Activated CD8-positive, alpha-beta memory T cell treated with anti-CD3 and anti-CD28 coated beads for 4 hours (primary cell): Measurements from ENCODE around the gene CA7.
"Not testable (repeated sequence)": the region's sequence is repeated elsewhere in the genome, so short reads cannot be mapped to it uniquely, and the experiment has no call there.

ENCODE experiments used
- DNase-seq, 2 donors: peaks; one replicate each; pipeline ENCODE4 v3.0.0-alpha.2; 2020; ENCODE audit warnings: low read depth in 2 of 2

CA7 gene

DNA sequence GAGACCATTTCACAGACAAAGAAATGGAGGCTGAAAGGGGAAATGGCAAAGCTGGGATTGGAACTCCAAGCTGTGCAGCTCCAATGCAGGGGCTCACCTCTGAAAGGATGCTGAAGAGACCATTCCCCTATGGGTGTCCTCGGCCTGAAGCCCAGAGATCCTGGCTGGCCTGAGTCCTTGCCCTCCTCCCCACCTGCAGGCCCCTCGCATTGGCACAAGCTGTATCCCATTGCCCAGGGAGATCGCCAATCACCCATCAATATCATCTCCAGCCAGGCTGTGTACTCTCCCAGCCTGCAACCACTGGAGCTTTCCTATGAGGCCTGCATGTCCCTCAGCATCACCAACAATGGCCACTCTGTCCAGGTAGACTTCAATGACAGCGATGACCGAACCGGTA, 2.6 kb downstream of the CA7 start:
- DNase-seq = no peak

DNA sequence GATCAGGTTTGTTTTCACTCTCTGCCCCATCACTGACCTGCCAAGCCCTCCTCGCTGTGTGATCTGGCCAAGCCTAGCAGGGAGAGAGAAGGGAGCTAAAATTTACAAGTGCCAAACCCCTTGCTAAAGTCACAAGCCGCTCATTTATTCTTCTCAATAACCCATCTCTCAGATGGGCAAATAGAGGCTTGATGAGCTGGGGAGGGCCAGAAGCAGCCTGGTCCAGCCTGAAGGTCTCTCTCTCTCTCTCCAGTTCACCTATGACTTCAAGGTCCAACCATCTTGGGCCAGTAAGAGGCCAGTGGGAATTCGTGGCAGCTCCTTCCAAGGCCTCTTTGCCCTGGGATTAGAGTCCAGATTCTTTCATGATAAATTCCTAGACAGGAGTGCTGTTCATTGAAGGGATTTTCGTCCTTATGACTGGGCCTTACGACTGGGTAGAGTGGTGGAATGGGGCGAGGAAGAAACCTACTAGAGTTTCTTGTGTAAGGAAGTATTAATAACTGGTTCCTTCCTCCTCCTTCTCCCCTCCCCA, 3.4 kb downstream of the CA7 start:
- DNase-seq = no peak

DNA sequence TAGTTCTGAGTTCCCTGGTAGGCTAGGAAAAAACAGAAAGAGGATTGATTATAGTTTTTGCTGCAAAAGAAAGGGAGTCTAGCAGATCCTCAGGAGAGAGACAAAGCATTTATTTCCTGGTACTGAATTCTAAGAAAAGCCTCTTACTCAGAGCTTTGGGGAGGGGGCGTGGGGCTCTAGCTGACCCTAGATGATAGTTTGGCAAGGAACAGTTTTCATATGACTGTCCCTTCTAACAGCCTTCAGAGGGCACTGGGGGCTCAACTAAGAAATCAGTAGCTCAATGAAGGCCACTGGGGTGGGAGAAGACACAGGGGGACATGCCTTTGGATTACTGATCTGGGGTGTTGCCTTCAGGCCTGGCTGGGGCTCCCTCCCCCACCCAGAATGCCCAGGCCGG, 4.0 kb downstream of the CA7 start:
- no peak for DNase-seq

DNA sequence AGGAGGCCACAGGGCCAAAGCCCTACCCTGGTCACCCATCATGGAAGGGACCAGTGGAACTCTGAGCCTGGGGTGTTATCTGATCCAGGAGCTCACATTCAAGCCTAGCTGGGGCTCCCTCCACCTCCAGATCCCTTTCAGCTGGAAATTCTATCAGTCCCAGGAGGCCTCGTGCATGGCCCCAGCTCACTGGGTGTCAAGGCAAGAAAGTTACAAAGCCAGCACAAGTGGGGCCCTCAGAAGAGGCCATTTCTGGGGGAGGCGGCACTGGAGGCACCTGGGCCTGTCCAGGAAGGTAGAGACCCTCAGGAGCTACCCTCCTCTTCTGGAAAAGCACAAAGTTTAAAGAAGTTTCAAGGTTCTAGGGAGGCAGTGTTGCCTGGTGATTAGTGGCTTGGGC, 4.8 kb downstream of the CA7 start:
- DNase-seq = no peak

DNA sequence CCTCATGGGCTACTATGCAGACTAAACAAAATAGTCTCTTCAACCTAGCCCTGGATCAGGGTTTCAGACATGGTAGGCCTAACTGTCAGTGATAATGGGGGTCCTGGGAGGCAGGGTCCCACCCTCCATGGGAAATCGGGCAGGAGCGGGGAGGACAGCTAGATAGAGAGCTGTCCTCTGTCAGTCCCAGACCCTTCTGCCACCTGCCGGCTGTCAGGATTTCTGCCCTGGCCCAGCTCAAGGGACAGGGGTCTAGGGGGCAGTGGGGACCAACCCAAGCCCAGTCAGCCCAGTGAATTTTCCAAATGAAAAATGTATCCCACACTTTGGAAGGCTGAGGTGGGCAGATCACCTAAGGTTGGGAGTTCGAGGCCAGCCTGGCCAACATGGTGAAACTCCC, 5.3 kb downstream of the CA7 start:
- DNase-seq = no peak

DNA sequence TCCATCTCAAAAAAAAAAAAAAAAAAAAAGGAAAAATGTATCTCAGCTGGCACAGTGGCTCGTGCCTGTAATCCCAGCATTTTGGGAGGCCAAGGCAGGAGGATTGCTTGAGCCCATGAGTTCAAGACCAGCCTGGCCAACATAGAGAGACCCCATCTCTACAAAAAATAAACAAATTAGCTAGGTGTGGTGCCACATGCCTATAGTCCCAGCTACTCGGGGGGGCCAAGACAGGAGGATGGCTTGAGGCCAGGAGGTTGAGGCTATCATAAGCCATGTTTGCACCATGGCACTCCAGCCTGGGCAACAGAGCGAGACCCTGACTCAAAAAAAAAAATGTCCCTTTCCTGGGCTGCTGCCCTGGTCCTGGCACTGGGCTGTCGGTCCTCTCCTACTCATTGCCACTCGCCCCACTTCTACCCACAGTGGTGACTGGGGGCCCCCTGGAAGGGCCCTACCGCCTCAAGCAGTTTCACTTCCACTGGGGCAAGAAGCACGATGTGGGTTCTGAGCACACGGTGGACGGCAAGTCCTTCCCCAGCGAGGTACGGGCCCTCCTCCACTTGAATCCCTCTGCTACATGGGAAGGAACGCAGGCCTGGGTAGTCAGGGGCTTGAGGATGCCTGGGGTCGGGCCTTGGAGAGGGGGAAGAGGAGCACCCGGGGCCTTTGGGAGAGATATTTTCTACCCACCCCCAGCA, 6.1 kb downstream of the CA7 start:
- no peak for DNase-seq

DNA sequence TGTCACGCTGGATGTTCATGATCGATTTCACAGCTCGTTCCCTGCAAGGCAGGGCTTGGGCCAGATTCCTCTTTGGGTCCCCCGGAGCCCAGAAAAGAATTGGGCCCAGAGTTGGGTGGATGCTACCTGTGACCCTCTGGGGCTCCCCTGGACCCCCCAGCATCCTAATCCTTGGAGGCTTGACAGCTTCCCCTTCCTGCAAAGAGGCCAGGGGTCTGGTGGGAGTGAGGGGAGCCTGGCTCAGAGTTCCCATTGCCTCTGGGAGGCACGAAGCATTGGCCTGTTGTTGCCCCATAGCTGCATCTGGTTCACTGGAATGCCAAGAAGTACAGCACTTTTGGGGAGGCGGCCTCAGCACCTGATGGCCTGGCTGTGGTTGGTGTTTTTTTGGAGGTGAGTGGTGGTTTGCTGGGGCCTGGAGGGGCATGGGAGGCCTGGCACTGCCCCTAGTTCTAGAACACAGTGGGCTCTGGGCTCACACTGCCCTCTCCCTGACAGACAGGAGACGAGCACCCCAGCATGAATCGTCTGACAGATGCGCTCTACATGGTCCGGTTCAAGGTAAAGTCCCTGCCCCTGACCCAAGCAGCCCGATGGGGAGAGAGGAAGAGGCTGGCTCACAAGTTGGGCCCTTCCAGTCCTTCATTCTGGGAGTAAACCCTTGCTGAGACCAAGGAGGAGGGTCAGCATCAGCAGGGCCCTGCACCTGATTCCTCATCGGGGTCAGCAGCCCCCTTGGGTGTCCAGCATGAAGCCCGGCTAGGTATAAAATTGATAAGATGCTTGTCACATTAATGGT, 7.2 kb downstream of the CA7 start:
- DNase-seq = no peak

DNA sequence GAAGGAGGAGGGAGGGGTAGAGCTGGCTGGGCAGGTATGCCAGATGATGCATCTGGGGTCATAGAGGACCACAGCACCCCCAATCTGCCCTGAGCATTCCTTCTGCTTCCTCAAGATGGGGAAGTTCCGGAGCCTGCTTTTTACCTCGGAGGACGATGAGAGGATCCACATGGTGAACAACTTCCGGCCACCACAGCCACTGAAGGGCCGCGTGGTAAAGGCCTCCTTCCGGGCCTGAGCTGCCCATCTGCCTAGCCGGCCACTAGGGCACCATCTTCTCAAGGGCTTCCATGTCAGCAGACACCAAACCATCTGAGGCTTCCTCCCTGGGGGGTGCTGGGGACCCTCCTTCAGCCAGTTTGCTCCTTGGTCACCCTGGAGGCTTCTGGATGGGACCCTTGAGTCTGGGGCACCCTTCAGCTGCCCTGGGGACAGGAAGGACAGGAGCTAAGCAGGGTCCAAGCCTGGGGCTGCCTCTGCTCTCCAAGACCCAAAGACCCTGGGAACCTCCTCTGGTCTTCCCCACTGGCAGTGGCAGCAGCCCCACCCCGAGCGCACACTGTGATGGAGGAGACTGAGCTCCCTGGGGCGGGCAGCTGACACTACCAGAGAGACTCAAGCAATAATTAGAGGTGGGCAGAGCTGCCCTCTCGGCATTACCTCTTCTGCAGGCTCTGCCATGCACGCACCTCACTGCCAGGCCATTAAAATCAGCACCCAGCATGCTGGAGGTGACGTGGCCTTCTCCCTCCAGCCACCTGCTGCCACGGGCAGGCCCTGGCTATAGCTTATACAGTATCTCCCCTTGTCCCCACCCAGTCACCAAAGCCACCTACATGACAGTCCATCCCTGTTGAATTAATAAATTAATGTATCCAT, 9.3 kb downstream of the CA7 start:
- DNase-seq = no peak

DNA sequence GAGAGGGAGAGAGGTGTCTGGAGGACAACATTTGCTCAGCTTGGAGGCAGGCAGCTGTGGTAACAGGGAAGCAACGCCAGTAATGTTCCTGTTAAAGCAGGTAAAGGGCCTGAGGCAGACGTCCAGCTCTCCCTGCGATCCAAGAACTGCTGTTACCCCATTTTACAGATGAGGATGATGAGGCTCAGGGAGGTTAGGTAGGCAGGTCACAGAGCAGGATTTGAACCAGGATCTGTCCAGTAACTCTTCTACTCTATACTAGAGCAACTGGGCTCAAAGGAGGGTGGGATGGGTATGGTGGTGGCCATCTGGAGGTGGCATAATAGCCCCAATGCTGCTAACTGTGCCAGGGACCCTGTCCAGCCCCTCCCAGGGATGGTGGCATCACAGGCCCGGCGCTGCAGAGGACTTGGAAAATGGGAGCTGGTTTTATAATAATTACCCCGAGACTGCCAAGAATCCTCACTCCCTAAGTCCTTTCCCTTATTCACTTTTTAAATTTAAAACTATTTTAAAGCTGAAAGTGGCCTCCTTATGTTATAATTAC, 12.0 kb downstream of the CA7 start:
- DNase-seq = no peak

DNA sequence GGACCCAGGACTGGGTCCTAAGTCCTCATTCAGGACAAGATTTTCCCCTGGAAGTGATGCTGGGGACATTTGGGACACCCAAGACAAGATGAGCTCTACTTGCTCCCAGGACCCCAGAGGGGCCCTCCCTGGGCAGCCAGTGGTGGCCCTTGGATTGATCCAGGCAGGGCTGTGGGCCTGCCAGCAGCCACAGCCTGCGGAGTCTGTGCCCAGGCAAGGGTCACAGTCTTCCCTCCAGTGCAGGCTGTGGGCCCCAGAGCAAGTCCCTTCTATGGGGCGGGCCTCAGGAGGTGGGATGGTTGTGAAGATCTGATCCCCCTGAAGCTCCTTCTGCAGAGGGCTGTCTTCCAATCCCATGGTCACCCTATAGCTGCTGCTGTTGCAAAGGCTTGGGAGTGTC, 12.6 kb downstream of the CA7 start:
- DNase-seq = no peak

DNA sequence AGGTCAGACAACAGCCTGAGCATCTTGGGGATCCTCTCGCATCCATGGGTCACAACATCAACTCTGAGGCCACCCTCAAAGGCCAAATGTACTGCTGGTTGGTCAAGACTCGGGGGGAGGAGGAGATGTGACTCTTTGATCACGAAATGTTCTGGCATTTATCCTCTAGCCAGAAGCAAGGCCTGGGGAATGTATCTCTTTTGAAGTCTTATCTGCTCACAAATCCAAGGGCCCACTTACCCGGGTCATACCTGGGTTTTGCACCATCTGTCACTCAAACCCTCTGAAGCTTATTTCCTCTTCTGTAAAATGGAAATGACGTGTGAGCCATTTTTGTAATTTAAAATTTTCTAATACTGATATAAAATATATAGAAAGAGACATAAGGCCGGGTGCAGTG, 13.2 kb downstream of the CA7 start:
- DNase-seq = no peak

DNA sequence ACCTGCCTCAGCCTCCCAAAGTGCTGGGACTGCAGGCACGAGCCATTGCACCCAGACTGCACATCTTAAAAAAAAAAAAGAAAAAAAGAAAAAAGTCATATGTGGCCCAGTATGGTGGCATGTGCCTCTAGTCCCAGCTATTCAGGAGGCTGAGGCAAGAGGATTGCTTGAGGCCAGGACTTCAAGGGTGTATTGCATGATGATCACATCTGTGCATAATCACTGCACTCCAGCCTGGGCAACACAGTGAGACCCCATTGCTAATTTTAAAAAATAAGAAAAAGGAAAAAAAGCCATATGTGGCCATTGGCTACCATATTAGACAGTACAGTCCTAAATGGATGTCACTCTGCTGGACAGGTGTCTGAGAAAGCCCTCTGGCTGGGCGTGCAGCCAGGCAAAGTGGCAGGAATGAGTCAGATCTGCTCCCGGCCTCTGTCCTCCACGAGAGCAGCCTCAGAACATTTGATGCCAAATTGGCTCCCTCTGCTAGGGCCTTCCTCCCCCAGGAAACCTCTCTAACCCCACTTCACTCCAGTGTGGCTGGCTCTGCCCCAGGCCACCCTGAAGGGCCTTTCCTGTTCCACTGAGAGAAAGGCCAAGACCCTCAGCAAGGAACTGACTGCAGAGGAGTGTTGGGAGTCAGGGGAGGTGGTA, 14.7 kb downstream of the CA7 start:
- no peak for DNase-seq

DNA sequence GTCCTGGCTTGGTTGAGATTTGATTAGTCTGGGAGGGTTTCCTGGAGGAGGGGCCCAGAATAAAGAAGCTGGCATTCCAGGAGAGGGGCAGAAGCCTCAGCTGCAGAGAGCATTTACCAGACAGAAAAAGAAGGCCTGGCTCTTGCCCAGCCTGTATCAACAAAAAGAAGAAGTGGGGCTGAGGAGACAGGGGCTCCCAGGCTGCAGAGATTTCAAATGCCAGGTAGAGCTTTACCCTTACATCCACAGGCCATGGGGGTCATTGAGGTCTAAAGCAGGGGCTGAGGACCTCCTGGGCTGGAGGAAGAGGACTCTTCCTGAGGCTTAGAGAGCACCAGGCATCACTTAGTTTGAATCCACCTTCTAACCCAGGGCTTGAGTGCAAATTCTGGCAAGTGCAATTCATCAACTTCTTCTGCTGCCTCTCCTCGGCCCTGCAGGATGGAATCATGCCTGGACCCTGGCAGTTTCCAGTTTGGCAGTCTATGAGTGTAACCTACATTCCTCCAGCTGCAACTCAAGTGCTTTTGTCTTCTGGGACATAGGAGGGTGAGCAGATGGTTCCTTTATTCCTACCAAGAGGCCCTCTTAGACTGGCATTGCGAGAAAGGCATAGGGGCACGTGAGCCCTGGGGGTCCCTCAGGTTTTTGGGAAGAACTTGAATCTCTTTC, 15.3 kb downstream of the CA7 start:
- DNase-seq = no peak

DNA sequence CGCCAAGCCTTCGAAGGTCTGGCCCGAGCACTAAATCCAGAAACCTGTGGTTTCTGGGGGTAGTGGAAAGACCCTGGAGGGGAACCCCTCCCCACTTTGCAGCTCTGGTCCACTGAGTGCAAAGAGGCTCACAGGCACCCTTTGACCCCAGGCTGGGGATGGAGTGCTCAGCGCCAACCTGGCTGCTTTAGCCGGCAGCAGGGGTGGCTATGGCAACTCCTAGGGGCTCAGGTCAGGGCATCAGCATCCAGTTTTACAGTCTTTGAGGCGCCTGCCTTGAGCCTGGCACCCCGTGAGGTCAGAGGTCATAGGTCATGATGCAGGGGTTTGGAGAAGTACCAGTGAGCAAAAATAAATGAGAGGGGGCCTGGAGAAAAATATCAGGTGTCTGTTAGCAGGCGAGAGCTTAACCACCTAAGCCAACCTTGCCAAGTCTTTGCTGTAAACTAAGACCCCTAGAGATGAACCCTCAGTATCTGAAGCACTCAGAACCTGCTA, 17.9 kb downstream of the CA7 start:
- DNase-seq = no peak

DNA sequence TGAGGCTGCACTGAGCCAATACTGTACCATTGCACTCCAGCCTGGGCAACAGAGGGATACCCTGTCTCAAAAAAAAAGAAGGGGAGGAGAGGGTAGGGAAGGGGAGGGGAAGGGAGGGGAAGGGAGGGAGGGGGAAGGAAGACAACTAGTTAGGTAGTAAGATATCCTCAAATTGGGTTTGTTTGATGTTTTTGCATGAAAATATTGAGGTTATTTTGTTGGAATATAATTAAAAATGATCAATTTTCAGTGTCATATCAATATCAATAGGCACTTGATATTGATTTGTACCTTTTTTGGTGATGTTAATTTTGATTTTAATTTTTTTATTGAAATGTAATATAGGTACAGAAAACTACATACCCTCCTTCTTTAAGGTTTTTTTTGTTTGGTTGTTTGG, 19.5 kb downstream of the CA7 start:
- DNase-seq = no peak

DNA sequence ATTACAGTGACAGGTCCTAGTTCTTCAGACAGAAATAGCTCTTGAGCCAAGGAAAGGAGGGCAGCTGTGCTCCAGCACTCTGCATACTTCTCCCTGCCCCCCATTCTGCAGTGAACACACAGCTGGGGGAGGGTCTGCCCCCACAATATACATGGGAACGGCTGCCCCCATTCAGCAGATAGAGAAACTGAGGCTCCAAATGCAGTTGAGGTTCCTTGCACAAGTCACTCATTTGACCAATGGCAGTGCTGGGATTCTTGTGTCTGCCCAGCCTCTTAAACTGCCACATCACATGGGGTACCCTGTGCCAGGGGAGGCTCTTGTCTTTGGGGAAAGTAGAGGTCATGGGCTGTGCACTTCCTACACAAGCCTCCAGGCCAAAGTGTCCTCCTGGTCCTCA, 25.2 kb downstream of the CA7 start:
- no peak for DNase-seq

DNA sequence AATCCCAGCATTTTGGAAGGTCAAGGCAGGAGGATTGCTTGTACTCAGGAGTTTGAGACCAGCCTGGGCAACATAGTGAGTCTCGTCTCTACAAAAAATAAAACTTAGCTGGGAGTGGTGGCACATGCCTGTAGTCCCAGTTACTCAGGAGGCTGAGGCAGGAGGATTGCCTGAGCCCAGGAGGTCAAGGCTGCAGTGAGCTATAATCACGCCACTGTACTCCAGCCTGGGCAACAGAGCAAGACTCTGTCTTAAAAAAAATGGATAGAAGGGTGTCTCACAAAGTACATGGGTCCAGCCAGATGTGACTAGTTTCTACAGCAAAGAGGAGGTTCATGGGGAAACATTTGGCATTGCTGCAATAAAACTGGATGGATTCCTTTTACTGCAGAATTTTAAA, 27.1 kb downstream of the CA7 start:
- DNase-seq = not testable (repeated sequence)

DNA sequence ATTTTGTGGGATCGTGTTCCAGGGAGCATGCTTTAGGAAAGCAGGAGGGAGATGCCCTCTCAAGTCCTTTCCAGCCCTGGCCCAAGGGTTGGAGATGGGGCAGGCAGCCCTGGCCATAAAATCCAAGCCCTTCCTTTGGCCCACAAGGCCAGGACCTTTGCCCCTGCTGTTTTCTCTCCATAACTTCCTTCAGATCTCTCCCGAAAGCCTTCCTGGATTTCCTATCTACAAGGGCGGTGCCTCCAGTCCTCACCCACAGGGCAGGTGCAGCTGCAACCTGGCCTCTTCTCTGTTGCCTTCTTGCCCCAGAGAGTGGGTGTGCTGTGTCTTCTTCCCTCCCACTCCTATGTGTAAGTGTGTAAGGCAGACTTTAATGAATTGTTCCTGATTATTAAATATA, 27.6 kb downstream of the CA7 start:
- DNase-seq = no peak

DNA sequence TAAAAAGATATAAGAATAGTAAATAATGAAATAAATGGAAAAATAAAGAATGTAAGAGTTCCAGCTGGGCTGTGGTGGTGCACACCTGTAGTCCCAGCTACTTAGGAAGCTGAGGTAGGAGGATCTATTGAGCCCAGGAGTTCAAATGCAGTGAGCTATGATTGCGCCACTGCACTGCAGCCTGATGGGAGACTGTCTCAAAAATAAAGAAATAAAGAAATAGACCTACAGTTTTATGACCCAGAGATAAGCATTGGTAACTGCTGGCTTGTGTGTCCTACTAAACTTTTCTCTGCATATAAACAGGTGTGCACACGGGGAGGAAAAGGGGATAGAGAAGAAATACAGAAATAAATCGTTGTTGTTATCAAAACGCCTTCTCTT, 28.3 kb downstream of the CA7 start:
- DNase-seq = no peak

DNA sequence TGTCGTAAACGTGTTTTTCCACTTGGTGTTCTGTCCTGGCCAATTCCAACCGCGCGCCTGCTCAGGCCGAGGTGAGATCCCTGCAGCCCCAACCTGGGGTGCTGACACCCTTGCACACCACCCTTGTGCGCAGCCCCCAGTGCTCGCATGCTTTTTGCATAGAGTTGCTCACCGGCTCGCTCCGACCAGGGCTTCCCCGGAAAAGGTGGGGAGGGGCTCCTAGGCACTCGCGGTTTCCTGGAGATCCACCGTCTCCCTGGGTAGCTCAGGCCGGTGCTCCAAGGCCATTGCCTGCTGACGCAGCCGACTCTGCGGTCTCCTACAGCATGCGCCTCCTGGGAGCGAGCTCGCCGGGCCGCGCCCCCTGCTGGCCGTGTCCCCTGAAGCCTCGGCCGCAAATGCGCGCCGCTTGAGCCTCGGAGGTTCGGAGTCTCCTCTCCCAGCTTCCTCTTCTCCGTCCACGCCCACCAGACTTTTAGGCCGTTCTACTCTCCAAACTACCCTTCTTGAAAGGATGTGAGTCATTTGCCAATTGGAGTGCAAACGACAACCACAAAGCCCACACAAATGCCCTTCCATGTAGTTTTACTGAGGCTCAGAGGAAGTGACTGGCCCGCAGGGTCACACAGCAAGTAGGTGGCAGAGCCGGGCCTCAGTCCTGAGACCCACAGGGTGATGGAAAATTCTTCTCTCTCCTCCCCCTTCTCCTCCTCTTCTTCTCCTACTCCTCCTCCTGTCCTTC, 28.9 kb downstream of the CA7 start:
- DNase-seq = peak; percentile 78 to 81
